ENCODE data around the gene NAALADL2. TPM values are rescaled to one million over a fixed set of nuclear protein-coding genes. Genes with fewer than 3 reads are reported as not detected.

The NAALADL2 gene
- total RNA-seq, 1 experiment from 2014 or later, result 3.1 TPM

GRCh38 chr3:175193815-175194518 is 334.8 kb downstream of the NAALADL2 start:
- H3K4me3 ChIP-seq, result no peak overlapping the region
- no peak for DNase-seq
- H3K27me3 ChIP-seq, result no peaks in the 10 kb centered on the region
- no peak overlapping the region for H3K27ac ChIP-seq
- peaks cover 2% of the 10 kb centered on the region; the same call in 1 of the 2 replicates for H3K4me1 ChIP-seq
- 0 out of 2 replicates have a peak, but pooled peaks cover 5% of the 10 kb centered on the region for H3K9me3 ChIP-seq (replicated peaks)
- H3K36me3 ChIP-seq, result no peaks in the 10 kb centered on the region

DNA sequence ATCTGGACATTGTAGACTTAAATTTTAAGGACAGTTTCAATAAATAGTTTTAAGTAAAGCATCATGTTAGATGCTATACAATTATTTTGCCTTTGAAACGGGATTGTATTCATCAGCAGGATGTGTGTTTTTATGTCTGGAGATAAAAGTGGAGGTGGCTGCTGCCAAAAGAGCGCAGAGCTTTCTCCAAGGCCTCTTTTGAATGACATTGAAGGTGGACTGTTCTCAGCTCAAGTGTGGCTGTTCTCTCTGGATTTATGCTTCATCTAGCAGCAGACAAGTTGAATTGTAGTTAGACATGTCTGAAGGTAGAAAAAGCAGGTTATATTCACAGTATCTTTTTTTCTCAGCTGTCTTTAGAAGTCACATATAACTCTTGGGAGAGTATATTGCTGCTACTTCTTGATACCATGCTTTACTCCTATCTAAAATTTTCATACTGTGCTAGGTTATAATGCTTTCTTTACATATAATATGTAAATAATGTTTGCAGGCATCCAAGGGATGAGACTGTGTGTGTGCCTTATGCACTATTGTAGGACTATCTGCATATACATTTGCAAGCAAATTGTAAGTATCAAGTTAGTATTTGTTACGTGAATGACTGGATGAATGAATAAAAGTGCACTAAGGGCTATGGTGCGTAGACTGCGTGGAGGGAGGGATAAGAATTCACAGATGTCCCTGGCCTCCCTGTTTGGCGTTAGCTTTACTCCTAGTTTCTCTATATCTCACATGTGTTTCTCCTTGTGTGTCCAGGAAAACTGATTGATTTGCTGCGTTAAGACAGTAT is 340.1 kb downstream of the NAALADL2 start:
- Histone ChIP-seq H3K4me3 (no peak overlapping the region), H3K4me1 (no peaks in the 10 kb centered on the region; the same call in 1 of the 2 replicates), H3K27me3 (no peaks in the 10 kb centered on the region), H3K27ac (no peak overlapping the region), H3K9me3 (replicated peaks) (0 out of 2 replicates have a peak, but pooled peaks cover 2% of the 10 kb centered on the region), H3K36me3 (no peaks in the 10 kb centered on the region)
- DNase-seq, result no peak

- no peaks in the 10 kb centered on the region for H3K27me3 ChIP-seq
- DNase-seq, result no peak
- no peaks in the 10 kb centered on the region for H3K4me1 ChIP-seq
- no peak overlapping the region for H3K27ac ChIP-seq
- H3K9me3 ChIP-seq (replicated peaks), result 0 out of 2 replicates have a peak, but pooled peaks cover 2% of the 10 kb centered on the region
- no peaks in the 10 kb centered on the region for H3K36me3 ChIP-seq
- no peak overlapping the region for H3K4me3 ChIP-seq
Observed at GRCh38 chr3:175199961-175200360, 340.8 kb downstream of the NAALADL2 start.

- Histone ChIP-seq H3K27ac (no peak overlapping the region), H3K4me1 (no peaks in the 10 kb centered on the region), H3K27me3 (no peaks in the 10 kb centered on the region), H3K4me3 (no peak overlapping the region), H3K9me3 (replicated peaks) (0 out of 2 replicates have a peak, but pooled peaks cover 2% of the 10 kb centered on the region), H3K36me3 (no peaks in the 10 kb centered on the region)
- DNase-seq, result no peak
Observed at GRCh38 chr3:175200391-175201095, 341.4 kb downstream of the NAALADL2 start.

DNA sequence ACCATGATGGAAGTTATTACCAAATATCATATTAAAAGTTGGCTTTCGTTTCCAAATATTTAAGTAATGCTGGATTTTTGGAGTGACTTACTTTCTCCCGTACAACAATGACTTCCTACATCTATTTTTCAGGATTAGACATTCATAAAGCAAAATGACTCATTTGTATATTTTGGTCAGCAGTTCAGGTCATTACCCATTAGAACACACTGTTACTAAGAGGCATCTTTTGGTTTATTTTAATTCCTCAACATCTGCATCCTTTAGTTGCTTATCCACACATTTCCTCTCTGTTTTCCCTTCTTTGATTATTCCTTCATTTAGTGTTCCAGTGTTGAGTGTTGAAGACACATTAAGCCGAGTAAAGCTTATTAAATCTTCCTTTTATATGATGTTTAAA is 348.2 kb downstream of the NAALADL2 start:
- no peak overlapping the region for H3K4me3 ChIP-seq
- no peak for DNase-seq
- H3K27ac ChIP-seq, result no peak overlapping the region
- no peaks in the 10 kb centered on the region; the same call in 1 of the 2 replicates for H3K4me1 ChIP-seq
- H3K27me3 ChIP-seq, result no peaks in the 10 kb centered on the region
- H3K36me3 ChIP-seq, result no peaks in the 10 kb centered on the region
- H3K9me3 ChIP-seq (replicated peaks), result no peaks in the 10 kb centered on the region

GRCh38 chr3:175208326-175208725 is 349.2 kb downstream of the NAALADL2 start:
- Histone ChIP-seq H3K27ac (no peak overlapping the region), H3K36me3 (no peaks in the 10 kb centered on the region), H3K9me3 (replicated peaks) (no peaks in the 10 kb centered on the region), H3K4me1 (no peaks in the 10 kb centered on the region; the same call in 1 of the 2 replicates), H3K4me3 (no peak overlapping the region), H3K27me3 (no peaks in the 10 kb centered on the region)
- DNase-seq, result no peak

DNA sequence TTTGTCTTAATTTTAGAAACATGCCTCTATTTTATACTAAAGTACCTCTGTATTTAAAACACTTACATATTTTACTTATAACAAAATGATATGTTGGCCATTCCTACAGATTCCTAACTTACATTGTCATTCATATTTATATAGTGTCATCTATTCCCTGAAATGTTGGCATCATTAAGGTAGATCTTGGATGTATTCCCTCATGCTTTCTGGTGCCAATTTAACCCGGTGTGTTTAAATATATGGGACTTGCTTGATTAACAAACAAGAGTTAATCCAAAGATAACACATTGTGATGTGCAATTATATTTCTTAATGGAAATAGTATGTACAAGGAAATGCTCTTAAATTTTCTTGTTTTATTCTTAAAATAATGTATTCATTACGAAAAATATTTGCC is 352.3 kb downstream of the NAALADL2 start:
- Histone ChIP-seq H3K27ac (no peak overlapping the region), H3K9me3 (replicated peaks) (no peaks in the 10 kb centered on the region), H3K27me3 (no peaks in the 10 kb centered on the region), H3K4me3 (no peak overlapping the region), H3K36me3 (no peaks in the 10 kb centered on the region), H3K4me1 (no peaks in the 10 kb centered on the region; the same call in 1 of the 2 replicates)
- no peak for DNase-seq

DNA sequence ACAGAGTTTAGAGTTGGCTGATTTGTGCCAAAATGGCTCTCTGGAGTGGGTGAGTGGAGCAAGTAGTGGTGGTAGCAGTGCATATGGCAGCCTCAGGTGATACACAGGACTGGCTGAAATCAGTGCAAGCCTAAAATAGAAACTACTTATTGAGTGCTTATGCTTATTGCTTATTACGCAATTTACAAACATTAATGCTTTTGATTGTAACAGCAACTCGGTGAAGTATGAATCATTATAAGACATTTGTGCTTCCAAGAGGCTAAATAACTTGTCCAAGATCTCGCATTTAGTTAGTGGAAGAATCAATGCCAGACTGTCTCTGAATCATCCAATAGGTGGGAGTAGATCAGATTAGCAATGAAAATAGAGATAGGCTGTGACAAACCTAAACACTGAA is 353.8 kb downstream of the NAALADL2 start:
- no peak overlapping the region for H3K27ac ChIP-seq
- no peaks in the 10 kb centered on the region for H3K4me1 ChIP-seq
- H3K4me3 ChIP-seq, result no peak overlapping the region
- H3K9me3 ChIP-seq (replicated peaks), result no peaks in the 10 kb centered on the region
- no peaks in the 10 kb centered on the region for H3K36me3 ChIP-seq
- no peak for DNase-seq
- H3K27me3 ChIP-seq, result no peaks in the 10 kb centered on the region

DNA sequence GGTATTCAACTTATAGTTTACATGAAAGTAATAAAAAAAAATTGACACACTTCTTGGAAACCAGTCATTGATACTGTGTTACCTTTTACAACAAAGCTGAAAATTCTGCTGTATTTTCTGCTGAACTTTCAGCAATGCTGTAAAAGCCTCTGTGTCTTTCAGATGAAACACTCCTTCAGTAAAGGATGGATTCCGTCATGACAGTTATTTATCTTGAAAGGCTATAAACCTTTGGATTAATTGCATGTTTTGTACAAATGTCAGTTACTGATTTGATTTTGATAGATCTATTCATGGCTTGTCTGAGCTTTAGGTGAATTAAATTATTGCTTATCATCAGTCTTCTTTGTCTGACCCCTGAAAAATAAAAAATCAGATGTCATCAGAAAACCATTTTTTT is 355.1 kb downstream of the NAALADL2 start:
- Histone ChIP-seq H3K27me3 (no peaks in the 10 kb centered on the region), H3K36me3 (no peaks in the 10 kb centered on the region), H3K4me1 (no peaks in the 10 kb centered on the region), H3K4me3 (no peak overlapping the region), H3K27ac (no peak overlapping the region), H3K9me3 (replicated peaks) (no peaks in the 10 kb centered on the region)
- DNase-seq, result no peak

DNA sequence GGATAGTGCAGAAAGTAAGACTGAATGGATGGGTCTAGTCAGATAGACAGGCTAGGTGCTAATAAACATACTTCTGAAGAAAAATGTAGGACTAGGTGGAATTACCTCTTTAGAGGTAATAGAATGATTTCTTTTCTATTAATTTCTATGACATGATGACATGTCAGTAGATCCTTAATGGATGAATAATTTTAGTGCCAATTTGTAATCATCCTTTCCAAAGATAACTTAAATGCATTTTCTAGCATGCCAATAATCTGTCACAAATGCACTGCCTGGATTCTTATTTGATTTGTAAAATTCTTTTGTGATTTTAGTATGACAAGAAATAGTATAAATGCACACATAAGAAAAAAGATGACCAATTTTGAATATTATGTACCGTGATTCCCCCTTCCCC is 356.7 kb downstream of the NAALADL2 start:
- H3K27ac ChIP-seq, result no peak overlapping the region
- DNase-seq, result no peak
- H3K27me3 ChIP-seq, result no peaks in the 10 kb centered on the region
- no peaks in the 10 kb centered on the region for H3K36me3 ChIP-seq
- no peak overlapping the region for H3K4me3 ChIP-seq
- H3K4me1 ChIP-seq, result no peaks in the 10 kb centered on the region
- no peaks in the 10 kb centered on the region for H3K9me3 ChIP-seq (replicated peaks)

- no peaks in the 10 kb centered on the region for H3K4me1 ChIP-seq
- H3K27ac ChIP-seq, result no peak overlapping the region
- H3K9me3 ChIP-seq (replicated peaks), result no peaks in the 10 kb centered on the region
- H3K4me3 ChIP-seq, result no peak overlapping the region
- no peaks in the 10 kb centered on the region for H3K27me3 ChIP-seq
- DNase-seq, result no peak
- no peaks in the 10 kb centered on the region for H3K36me3 ChIP-seq
Observed at GRCh38 chr3:175222356-175222755, 363.2 kb downstream of the NAALADL2 start.

- Histone ChIP-seq H3K4me3 (no peak overlapping the region), H3K4me1 (no peaks in the 10 kb centered on the region), H3K27ac (no peak overlapping the region), H3K36me3 (no peaks in the 10 kb centered on the region), H3K27me3 (no peaks in the 10 kb centered on the region), H3K9me3 (replicated peaks) (no peaks in the 10 kb centered on the region)
- no peak for DNase-seq
Observed at GRCh38 chr3:175224051-175224450, 364.9 kb downstream of the NAALADL2 start.

DNA sequence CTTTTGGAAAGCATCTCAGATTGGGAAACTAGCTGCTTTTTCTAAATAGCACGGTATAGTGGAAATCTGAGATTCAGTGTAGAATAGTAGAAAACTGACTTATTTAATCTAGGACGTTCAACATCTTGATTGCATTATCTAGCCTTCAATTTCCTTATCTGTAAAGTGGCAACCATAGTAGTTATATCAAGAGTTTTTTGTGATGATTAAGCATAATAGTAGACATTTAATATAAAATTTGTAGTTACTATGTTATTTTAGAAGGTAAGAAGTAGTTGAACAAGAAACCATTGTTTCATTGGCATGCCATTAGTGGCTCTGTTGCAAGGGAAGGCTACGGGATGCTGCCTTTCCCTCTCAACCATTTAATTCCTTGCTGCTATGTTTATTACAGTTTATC is 367.3 kb downstream of the NAALADL2 start:
- DNase-seq, result no peak
- Histone ChIP-seq H3K36me3 (no peaks in the 10 kb centered on the region), H3K27me3 (no peaks in the 10 kb centered on the region), H3K4me3 (no peak overlapping the region), H3K4me1 (no peaks in the 10 kb centered on the region), H3K9me3 (replicated peaks) (no peaks in the 10 kb centered on the region), H3K27ac (no peak overlapping the region)

- no peaks in the 10 kb centered on the region for H3K4me1 ChIP-seq
- no peak for DNase-seq
- no peaks in the 10 kb centered on the region for H3K9me3 ChIP-seq (replicated peaks)
- H3K36me3 ChIP-seq, result no peaks in the 10 kb centered on the region
- H3K27me3 ChIP-seq, result no peaks in the 10 kb centered on the region
- no peak overlapping the region for H3K27ac ChIP-seq
- no peak overlapping the region for H3K4me3 ChIP-seq
Observed at GRCh38 chr3:175227126-175227525, 368.0 kb downstream of the NAALADL2 start.
